ENCODE data around the gene MUC5B.
"Not testable (repeated sequence)": the region's sequence is repeated elsewhere in the genome, so short reads cannot be mapped to it uniquely, and the experiment has no call there.

Gene MUC5B, protein sequence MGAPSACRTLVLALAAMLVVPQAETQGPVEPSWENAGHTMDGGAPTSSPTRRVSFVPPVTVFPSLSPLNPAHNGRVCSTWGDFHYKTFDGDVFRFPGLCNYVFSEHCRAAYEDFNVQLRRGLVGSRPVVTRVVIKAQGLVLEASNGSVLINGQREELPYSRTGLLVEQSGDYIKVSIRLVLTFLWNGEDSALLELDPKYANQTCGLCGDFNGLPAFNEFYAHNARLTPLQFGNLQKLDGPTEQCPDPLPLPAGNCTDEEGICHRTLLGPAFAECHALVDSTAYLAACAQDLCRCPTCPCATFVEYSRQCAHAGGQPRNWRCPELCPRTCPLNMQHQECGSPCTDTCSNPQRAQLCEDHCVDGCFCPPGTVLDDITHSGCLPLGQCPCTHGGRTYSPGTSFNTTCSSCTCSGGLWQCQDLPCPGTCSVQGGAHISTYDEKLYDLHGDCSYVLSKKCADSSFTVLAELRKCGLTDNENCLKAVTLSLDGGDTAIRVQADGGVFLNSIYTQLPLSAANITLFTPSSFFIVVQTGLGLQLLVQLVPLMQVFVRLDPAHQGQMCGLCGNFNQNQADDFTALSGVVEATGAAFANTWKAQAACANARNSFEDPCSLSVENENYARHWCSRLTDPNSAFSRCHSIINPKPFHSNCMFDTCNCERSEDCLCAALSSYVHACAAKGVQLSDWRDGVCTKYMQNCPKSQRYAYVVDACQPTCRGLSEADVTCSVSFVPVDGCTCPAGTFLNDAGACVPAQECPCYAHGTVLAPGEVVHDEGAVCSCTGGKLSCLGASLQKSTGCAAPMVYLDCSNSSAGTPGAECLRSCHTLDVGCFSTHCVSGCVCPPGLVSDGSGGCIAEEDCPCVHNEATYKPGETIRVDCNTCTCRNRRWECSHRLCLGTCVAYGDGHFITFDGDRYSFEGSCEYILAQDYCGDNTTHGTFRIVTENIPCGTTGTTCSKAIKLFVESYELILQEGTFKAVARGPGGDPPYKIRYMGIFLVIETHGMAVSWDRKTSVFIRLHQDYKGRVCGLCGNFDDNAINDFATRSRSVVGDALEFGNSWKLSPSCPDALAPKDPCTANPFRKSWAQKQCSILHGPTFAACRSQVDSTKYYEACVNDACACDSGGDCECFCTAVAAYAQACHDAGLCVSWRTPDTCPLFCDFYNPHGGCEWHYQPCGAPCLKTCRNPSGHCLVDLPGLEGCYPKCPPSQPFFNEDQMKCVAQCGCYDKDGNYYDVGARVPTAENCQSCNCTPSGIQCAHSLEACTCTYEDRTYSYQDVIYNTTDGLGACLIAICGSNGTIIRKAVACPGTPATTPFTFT (N-terminal part only)

DNA sequence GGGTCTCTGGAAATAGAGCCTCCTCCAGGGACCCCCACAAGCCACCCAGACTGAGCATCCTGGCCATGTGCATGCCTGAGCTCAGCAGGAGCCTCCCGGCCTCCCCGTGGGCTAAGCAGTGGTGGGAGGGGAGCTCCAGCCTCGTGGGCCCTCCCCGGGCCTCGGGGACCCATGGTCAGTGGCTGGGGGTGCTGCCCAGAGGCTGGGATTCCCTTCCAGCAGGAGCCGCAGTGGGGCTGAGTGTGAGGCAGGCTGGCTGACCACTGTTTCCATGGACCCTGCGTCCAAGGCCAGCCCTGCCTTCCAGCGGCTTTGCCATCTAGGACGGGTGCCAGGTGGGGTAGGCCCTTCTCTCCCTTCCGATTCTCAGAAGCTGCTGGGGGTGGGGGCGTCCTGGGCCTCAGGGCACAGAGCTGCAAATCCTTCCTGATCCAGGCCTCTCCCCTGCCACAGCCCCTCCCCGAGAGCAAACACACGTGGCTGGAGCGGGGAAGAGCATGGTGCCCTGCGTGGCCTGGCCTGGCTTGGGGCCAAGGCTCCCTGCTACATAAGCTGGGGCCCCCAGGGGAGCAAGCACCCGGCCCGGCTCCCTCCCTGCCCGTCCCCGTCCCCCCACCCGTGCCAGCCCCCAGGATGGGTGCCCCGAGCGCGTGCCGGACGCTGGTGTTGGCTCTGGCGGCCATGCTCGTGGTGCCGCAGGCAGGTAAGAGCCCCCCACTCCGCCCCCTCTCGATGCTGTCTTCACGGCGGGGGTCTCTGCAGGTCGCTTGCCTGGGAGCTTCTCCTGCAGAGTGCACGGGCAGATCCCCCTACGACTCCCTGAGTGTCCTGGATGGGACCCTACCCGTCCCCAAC, at the start of gene MUC5B:
Gene MUC5B (plus strand): TSS at position 576 of the 855 bp plus-strand sequence. CDS start 58 bp downstream, at position 634.
- FAIRE-seq (no peak), DNase-seq (ENCODE audit: low spot score) (no peak)

DNA sequence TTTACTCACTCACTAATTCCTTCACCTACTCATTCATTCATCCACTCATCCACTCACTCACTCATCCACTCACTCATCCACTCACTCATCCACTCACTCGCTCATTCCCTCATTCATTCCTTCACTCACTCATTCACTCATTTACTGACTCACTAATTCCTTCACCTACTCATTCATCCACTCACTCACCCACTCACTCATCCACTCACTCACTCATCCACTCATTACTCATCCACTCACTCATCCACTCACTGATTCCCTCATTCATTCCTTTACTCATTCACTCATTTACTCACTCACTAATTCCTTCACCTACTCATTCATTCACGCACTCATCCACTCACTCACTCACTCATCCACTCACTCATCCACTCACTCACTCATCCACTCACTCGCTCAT, 49.5 kb upstream of the MUC5B start:
- not testable (repeated sequence) for FAIRE-seq; DNase-seq (ENCODE audit: low spot score)

DNA sequence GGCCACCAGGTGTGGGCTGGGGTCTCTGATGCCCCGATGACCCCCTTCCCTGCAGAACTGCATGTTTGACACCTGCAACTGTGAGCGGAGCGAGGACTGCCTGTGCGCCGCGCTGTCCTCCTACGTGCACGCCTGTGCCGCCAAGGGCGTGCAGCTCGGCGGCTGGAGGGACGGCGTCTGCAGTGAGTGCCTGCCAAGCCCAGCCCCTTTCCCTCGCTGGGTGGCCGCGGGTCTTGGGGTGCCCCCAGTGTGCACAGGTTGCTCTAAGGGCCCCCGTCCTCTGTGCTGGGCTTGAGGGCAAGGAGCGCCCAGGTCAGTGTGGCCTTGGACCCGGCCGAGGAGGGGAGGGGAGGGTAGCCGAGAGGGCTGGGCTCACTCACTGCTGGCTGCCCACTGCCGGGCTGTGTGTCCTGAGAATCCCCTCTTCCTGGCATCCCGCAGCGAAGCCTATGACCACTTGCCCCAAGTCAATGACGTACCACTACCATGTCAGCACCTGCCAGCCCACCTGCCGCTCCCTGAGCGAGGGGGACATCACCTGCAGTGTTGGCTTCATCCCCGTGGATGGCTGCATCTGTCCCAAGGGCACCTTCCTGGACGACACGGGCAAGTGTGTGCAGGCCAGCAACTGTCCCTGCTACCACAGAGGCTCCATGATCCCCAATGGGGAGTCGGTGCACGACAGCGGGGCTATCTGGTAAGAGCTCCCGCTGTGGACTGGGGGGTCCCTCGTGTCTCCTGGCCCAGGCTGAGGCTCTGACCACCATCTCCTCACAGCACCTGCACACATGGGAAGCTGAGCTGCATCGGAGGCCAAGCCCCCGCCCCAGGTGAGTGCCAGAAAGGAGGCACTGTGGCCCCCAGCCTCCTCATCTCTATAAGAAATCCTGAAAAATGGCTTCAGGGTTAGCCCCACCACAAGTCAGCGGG, 48.2 kb upstream of the MUC5B start:
- FAIRE-seq, result no peak
- DNase-seq (ENCODE audit: low spot score), result no peak

DNA sequence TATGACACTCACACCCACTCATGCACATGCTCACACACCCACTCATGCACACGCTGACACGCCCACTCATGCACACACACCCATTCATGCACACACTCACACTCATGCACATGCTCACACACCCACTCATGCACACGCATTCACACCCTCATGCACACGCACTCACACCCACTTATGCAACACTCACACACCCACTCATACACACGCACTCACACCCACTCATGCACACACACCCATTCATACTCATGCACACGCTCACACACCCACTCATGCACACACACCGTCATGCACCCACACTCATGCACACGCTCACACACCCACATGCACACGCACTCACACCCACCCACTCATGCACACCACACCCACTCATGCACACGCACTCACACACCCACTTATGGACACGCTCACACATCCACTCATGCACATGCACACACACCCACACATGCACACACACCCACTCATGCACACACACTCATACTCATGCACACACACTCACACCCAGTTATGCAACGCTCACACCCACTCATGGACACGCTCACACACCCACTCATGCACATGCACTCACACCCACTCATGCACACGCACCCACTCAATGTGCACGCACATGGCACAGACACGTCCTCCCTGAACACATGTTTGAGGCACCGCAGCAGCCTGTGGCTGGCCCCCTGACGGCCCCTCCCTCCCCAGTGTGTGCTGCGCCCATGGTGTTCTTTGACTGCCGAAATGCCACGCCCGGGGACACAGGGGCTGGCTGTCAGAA, 47.2 kb upstream of the MUC5B start:
- FAIRE-seq (no peak), DNase-seq (ENCODE audit: low spot score) (no peak)

- no peak for FAIRE-seq
- no peak for DNase-seq (ENCODE audit: low spot score)
Measured at GRCh38 chr11:1176224-1177019, 46.4 kb upstream of the MUC5B start.

- DNase-seq (ENCODE audit: low spot score), result no peak
- FAIRE-seq, result no peak
Measured at GRCh38 chr11:1177020-1177770, 45.7 kb upstream of the MUC5B start.

DNA sequence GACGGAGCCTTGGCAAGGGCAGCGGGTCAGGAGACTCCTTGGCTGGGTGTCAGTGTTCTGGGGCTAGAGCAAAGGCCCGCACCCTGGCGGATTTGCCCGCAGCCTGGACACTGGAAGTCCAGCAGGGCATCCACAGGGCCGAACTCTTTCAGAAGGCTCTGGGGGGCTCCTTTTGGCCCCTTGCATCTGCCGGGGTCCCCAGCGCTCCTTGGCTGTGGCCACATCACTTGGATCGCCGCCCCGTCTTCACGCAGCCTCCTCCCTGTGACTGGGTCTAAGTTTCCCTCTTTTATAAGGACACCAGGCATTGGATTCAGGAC, 45.1 kb upstream of the MUC5B start:
- FAIRE-seq (no peak), DNase-seq (ENCODE audit: low spot score) (no peak)

DNA sequence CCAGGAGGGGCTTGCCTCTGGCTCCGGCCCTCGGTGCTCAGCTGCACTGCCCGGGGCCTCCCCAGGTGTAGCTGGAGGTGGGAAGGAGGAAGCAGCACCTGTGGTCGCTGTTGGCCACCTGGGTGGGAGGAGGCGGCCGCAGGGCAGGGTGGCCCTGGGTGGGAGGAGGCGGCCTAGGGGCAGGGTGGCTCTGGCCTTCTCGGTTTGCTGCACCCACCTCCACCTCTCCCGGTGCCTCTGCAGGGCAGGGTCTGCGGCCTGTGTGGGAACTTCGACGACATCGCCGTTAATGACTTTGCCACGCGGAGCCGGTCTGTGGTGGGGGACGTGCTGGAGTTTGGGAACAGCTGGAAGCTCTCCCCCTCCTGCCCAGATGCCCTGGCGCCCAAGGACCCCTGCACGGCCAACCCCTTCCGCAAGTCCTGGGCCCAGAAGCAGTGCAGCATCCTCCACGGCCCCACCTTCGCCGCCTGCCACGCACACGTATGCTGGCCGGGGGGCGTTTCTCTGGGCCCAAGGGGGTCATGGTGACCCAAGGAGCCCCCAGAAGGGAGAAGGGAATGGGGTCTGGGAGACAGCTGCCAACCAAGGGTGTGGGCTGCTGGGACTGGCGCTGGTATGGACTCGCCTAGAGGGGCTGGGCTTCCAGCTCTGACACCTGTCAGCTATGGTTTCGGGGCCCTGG, 44.5 kb upstream of the MUC5B start:
- FAIRE-seq, result no peak
- DNase-seq (ENCODE audit: low spot score), result no peak

- FAIRE-seq, result no peak
- DNase-seq (ENCODE audit: low spot score), result no peak
Measured at GRCh38 chr11:1178906-1179305, 44.0 kb upstream of the MUC5B start.

GRCh38 chr11:1179641-1180040, 43.2 kb upstream of the MUC5B start:
- FAIRE-seq, result no peak

DNA sequence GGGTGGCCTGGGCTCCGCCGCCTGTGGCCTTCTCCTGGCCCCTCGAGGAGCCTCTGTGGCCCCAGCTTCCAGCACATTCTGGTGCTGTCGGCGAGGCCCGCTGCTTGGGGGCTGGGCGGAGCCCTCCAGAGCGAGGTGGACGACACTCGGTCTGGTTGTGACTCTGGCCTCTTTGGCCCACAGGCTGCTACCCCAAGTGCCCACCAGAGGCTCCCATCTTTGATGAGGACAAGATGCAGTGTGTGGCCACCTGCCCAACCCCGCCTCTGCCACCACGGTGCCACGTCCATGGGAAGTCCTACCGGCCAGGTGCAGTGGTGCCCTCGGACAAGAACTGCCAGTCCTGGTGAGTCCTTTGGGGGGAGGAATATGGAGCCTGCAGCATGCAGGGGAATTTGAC, 42.7 kb upstream of the MUC5B start:
- DNase-seq (ENCODE audit: low spot score), result no peak
- FAIRE-seq, result no peak

More at GRCh38 chr11:1179641-1180040, 43.2 kb upstream of the MUC5B start:
- DNase-seq (ENCODE audit: low spot score), result no peak

DNA sequence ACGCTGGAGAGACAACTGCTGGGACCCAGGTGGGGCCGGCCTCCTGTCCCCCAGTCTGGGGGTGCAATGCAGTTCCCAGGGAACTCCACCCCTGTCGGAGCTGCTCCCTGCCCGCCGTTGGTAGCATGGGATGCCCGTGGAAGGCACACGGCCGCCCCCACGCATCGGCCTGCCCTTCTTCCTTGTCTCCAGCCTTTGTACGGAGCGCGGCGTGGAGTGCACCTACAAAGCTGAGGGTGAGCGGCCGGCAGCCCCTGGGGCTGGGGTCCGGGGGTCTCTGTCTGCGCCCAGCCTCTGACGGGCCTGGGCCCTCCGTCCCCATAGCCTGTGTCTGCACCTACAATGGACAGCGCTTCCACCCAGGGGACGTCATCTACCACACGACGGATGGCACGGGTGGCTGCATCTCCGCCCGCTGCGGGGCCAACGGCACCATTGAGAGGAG, 41.9 kb upstream of the MUC5B start:
- DNase-seq (ENCODE audit: low spot score) (no peak), FAIRE-seq (no peak)

DNA sequence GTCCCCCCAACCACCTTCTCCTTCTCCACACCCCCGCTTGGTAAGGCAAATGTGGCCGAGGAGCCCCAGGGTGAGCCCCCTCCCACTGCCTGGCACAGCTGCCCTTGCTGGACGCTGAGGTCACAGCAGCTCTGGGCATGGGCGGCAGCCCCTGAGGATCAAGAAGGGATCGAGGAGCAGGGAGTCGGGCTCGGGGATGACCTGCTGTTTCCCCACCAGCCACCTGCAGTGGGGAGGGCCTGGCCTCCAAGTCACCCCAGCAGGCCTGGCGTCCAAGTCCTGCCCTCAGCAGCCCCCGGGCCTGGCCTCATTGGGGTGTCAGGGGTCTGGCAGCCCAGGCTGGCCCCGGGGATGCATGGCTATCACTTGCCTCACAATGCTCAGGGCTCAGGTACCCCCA, 41.4 kb upstream of the MUC5B start:
- DNase-seq (ENCODE audit: low spot score) (no peak), FAIRE-seq (no peak)

GRCh38 chr11:1181853-1182535, 40.9 kb upstream of the MUC5B start:
- FAIRE-seq (no peak), DNase-seq (ENCODE audit: low spot score) (no peak)

GRCh38 chr11:1184139-1184538, 38.7 kb upstream of the MUC5B start:
- FAIRE-seq; DNase-seq (ENCODE audit: low spot score): not testable (repeated sequence)

All from urothelium cell line (cell line).